Endothelial cell of umbilical vein (primary cell): Measurements from ENCODE around the gene SCPEP1. TPM values are rescaled to one million over a fixed set of nuclear protein-coding genes. Genes with fewer than 3 reads are reported as not detected.

Experiments used
- BruUV-seq: library from RNA; stranded (reverse); fragments of 400-500 nt; replicated peaks from 2 replicates; lab custom pipeline; 2021; lab: Mats Ljungman, UMichigan
- CTCF ChIA-PET: fragments of 300-600, 350-600 bp; sonication (Branson Sonifier 250); formaldehyde crosslinking; loops from one replicate; lab custom pipeline; 2021; ENCODE audit warnings: antibody characterized with exemption, inconsistent platforms; lab: Charles Lee
- POLR2A ChIA-PET: fragments of 300-600, 350-600 bp; sonication (Branson Sonifier 250); formaldehyde crosslinking; loops from one replicate; lab custom pipeline; 2021; ENCODE audit warnings: antibody characterized with exemption, inconsistent platforms; lab: Charles Lee
- DNase-seq: peaks from one replicate; pipeline ENCODE4 v3.0.0-alpha.2; 2011; ENCODE audit warnings: low read depth, low spot score
- FAIRE-seq: peaks from 2 replicates; lab custom pipeline; 2011; peaks lifted over from hg19 to GRCh38; lab: Jason Lieb, UNC
- H2AFZ ChIP-seq: 2 replicates; pipeline ENCODE4 v1.6.0; 2012; ENCODE audit warnings: low read depth, low read length, control low read depth, inconsistent platforms
- H3K27ac ChIP-seq: 2 replicates; pipeline ENCODE4 v1.5.1; 2011; ENCODE audit warnings: low read depth, mild to moderate bottlenecking, control low read depth, low read length, moderate library complexity; ENCODE audit not compliant: insufficient read depth
- H3K27me3 ChIP-seq, 2 experiments: 2 replicates each; pipeline versions ENCODE4 v1.6.0 to v1.6.1; 2011; ENCODE audit warnings: low read length in 2 of 2, mixed read lengths in 1 of 2; ENCODE audit not compliant: control insufficient read depth in 2 of 2, insufficient read depth in 2 of 2
- H3K36me3 ChIP-seq, 2 experiments: 2 replicates in 1 of 2; 3 replicates in 1 of 2; pipeline ENCODE4 v1.5.1; 2011; ENCODE audit warnings: low read length in 2 of 2, mild to moderate bottlenecking in 1 of 2, moderate library complexity in 1 of 2; ENCODE audit not compliant: control insufficient read depth in 2 of 2, insufficient read depth in 2 of 2; ENCODE audit errors: extremely low read depth in 1 of 2
- H3K4me1 ChIP-seq: 3 replicates; pipeline ENCODE4 v1.5.1; 2011; ENCODE audit warnings: mild to moderate bottlenecking, low read length; ENCODE audit not compliant: control insufficient read depth, insufficient read depth; ENCODE audit errors: extremely low read depth
- H3K4me2 ChIP-seq: 2 replicates; pipeline ENCODE4 v1.6.1; 2011; ENCODE audit warnings: low read length, control low read depth, mixed read lengths; ENCODE audit not compliant: insufficient read depth
- H3K4me3 ChIP-seq, 3 experiments: fragments of 200-600 bp in 1 of 3; sonication (generic), shearing (Covaris generic) in 1 of 3; replicated peaks in 1 of 3; 2 replicates each; pipeline ENCODE4 v1.5.1; 2011 to 2016; ENCODE audit warnings: control low read depth in 3 of 3, low read length in 3 of 3, mild to moderate bottlenecking in 2 of 3, inconsistent platforms in 1 of 3, low read depth in 1 of 3, moderate library complexity in 1 of 3; ENCODE audit not compliant: insufficient read depth in 1 of 3
- H3K79me2 ChIP-seq: 2 replicates; pipeline ENCODE4 v1.6.0; 2012; ENCODE audit warnings: low read length, inconsistent platforms; ENCODE audit not compliant: control insufficient read depth, insufficient read depth
- H3K9ac ChIP-seq: replicated peaks from 2 replicates; pipeline ENCODE3; 2011; ENCODE audit warnings: low read length, control low read depth; ENCODE audit not compliant: insufficient read depth; ENCODE audit errors: extremely low read depth
- H3K9me1 ChIP-seq: replicated peaks from 3 replicates; pipeline ENCODE4 v1.6.0; 2011; ENCODE audit warnings: mild to moderate bottlenecking, low read length; ENCODE audit not compliant: control insufficient read depth, insufficient read depth; ENCODE audit errors: extremely low read depth
- H3K9me3 ChIP-seq: replicated peaks from 2 replicates; pipeline ENCODE4 v1.5.1; 2012; ENCODE audit warnings: low read length, inconsistent platforms; ENCODE audit not compliant: control insufficient read depth, insufficient read depth
- H4K20me1 ChIP-seq: replicated peaks from 2 replicates; pipeline ENCODE3; 2011; ENCODE audit warnings: mild to moderate bottlenecking, low read length; ENCODE audit not compliant: control insufficient read depth, insufficient read depth; ENCODE audit errors: extremely low read depth
- CTCF ChIP-seq, 2 donors: IDR thresholded peaks; 1 replicate in 1 of 2; 2 replicates in 1 of 2; pipeline ENCODE4 v1.5.1; 2011; ENCODE audit warnings: low read length in 2 of 2, mild to moderate bottlenecking in 2 of 2, moderate library complexity in 2 of 2, control low read depth in 1 of 2, inconsistent platforms in 1 of 2, low read depth in 1 of 2; ENCODE audit not compliant: insufficient read depth in 1 of 2; ENCODE audit errors: extremely low read depth in 1 of 2
- EZH2 ChIP-seq: IDR thresholded peaks from 2 replicates; pipeline ENCODE4 v1.6.1; 2012; ENCODE audit warnings: borderline replicate concordance, low read depth, mild to moderate bottlenecking, moderate library complexity, low read length, inconsistent platforms; ENCODE audit not compliant: severe bottlenecking
- FOS ChIP-seq: IDR thresholded peaks from 2 replicates; pipeline ENCODE4 v1.6.1; 2011; ENCODE audit warnings: mild to moderate bottlenecking, low read length, moderate library complexity, borderline replicate concordance; ENCODE audit not compliant: insufficient read depth
- GATA2 ChIP-seq: IDR thresholded peaks from 2 replicates; pipeline ENCODE4 v1.7.0; 2011; ENCODE audit warnings: low read depth, mild to moderate bottlenecking, moderate library complexity, mixed read lengths, low read length; ENCODE audit not compliant: insufficient read length, insufficient read depth
- JUN ChIP-seq: IDR thresholded peaks from 2 replicates; pipeline ENCODE4 v1.6.1; 2011; ENCODE audit warnings: borderline replicate concordance, low read depth; ENCODE audit not compliant: insufficient read length, insufficient read depth
- MAX ChIP-seq: IDR thresholded peaks from 2 replicates; pipeline ENCODE4 v1.6.1; 2011; ENCODE audit not compliant: insufficient read depth, insufficient read length
- MYC ChIP-seq: IDR thresholded peaks from one replicate; pipeline ENCODE4 v1.6.1; 2011; ENCODE audit warnings: mild to moderate bottlenecking, low read depth, low read length
- POLR2A ChIP-seq: IDR thresholded peaks from 2 replicates; pipeline ENCODE4 v1.6.1; 2012; ENCODE audit warnings: low read depth, mild to moderate bottlenecking, control low read depth, low read length
- POLR2AphosphoS5 ChIP-seq: IDR thresholded peaks from 2 replicates; pipeline ENCODE4 v1.6.1; 2012; ENCODE audit warnings: low read depth, mild to moderate bottlenecking, control low read depth, low read length, moderate library complexity; ENCODE audit not compliant: insufficient read depth
- dilution Hi-C: fragments of 300-500 bp; cut with MboI; formaldehyde crosslinking; loops from one replicate; pipeline ENCODE4 v1.15.0; 2019; ENCODE audit warnings: low sequenced_read_pairs; ENCODE audit not compliant: extremely low pct_ligation_motif_present
- intact Hi-C: fragments of 100-400 bp; cut with micrococcal nuclease; formaldehyde crosslinking; loops from one replicate; pipeline ENCODE4 v1.10.0; 2022
- polyA plus RNA-seq, 4 experiments: library from polyadenylated mRNA; depleted of rRNA in 3 of 4; stranded (reverse) in 3 of 4; unstranded in 1 of 4; fragments of >200 nt; gene quantifications; 2 replicates each; pipeline versions ENCODE4 v1.2.1 to v1.2.3, GENCODE V29; 2011 to 2012; ENCODE audit warnings: missing spikeins in 1 of 4
- total RNA-seq: library from RNA; stranded (reverse); gene quantifications from 2 replicates; pipeline ENCODE4 v1.2.3, GENCODE V29; 2021

The SCPEP1 gene
- total and polyA plus RNA-seq, 2 donors (not counting 3 experiments of a cell fraction or from before 2014, with no cell fraction given) = 38.6 to 43.6 TPM

GRCh38 chr17:56949595-56949994 lies 28.3 kb upstream of the SCPEP1 start:
- Histone ChIP-seq H3K27me3 (no peaks in the 10 kb centered on the region), H3K9ac (no peak overlapping the region), H3K4me1 (peaks cover 6% of the 10 kb centered on the region), H2AFZ (no peak overlapping the region), H4K20me1 (no peaks in the 10 kb centered on the region), H3K27ac (no peak overlapping the region), H3K9me3 (no peaks in the 10 kb centered on the region), H3K4me3 (no peak overlapping the region), H3K4me2 (no peak overlapping the region), H3K79me2 (peaks cover 18% of the 10 kb centered on the region), H3K9me1 (no peaks in the 10 kb centered on the region), H3K36me3 (peaks cover 4 to 10% of the 10 kb centered on the region in 2 experiments)
- dilution Hi-C loops = no loop called here
- TF ChIP-seq GATA2 (no peak), CTCF (IDR thresholded peaks at IDR 0.05; ENCODE audit: extremely low read depth in 1 of 2, insufficient read depth in 1 of 2, low read depth in 1 of 2, low read length in 2 of 2) (no peak), FOS (no peak), POLR2AphosphoS5 (no peak), MAX (no peak), EZH2 (no peak), JUN (no peak), MYC (no peak), POLR2A (no peak)
- FAIRE-seq = no peak
- intact Hi-C loops = no loop called here
- ChIA-PET POLR2A (no interaction called here), CTCF (interaction anchor here (1.2 kb wide), 1 partner anchor 170 kb away, joined by 3 read pairs; no protein-coding TSS in a partner anchor)
- no peak for DNase-seq
- BruUV-seq = no TSS peak
